HCEC 1CT (cell line): ENCODE data around the gene SH2B3.
A peak's percentile ranks its signal among the peaks of the same experiment; 100 is the strongest.
"Not testable (repeated sequence)": the region's sequence is repeated elsewhere in the genome, so short reads cannot be mapped to it uniquely, and the experiment has no call there.

ENCODE experiments used
- DNase-seq: peaks from one replicate; pipeline ENCODE4 v3.0.0-alpha.2; 2017

SH2B3 gene

GRCh38 chr12:111387747-111388323 is 17.9 kb upstream of the SH2B3 start:
- no peak for DNase-seq

- DNase-seq: no peak
Observed at GRCh38 chr12:111389635-111390034, 16.1 kb upstream of the SH2B3 start.

- no peak for DNase-seq
Observed at GRCh38 chr12:111390910-111391309, 14.8 kb upstream of the SH2B3 start.

- no peak for DNase-seq
Observed at GRCh38 chr12:111393700-111394300, 11.9 kb upstream of the SH2B3 start.

- no peak for DNase-seq
Observed at GRCh38 chr12:111394480-111394879, 11.2 kb upstream of the SH2B3 start.

GRCh38 chr12:111395336-111396187 is 10.2 kb upstream of the SH2B3 start:
- no peak for DNase-seq

GRCh38 chr12:111396271-111396670 is 9.5 kb upstream of the SH2B3 start:
- DNase-seq: not testable (repeated sequence)

- peak; percentile 91 for DNase-seq
Observed at GRCh38 chr12:111396726-111397445, 8.8 kb upstream of the SH2B3 start.

- DNase-seq: no peak
Observed at GRCh38 chr12:111398530-111398929, 7.2 kb upstream of the SH2B3 start.

- not testable (repeated sequence) for DNase-seq
Observed at GRCh38 chr12:111399741-111400404, 5.8 kb upstream of the SH2B3 start.

- no peak for DNase-seq
Observed at GRCh38 chr12:111401167-111401605, 4.5 kb upstream of the SH2B3 start.

GRCh38 chr12:111402490-111402824 is 3.3 kb upstream of the SH2B3 start:
- DNase-seq: not testable (repeated sequence)

- peak; percentile 33 for DNase-seq
Observed at GRCh38 chr12:111404362-111405148, 1.2 kb upstream of the SH2B3 start.

- peak; percentile 94 for DNase-seq
Observed at GRCh38 chr12:111405149-111405858, 419 bp upstream of the SH2B3 start.

GRCh38 chr12:111406474-111407376 is 1.0 kb downstream of the SH2B3 start:
- no peak for DNase-seq

GRCh38 chr12:111407377-111408115 is 1.8 kb downstream of the SH2B3 start:
- no peak for DNase-seq

- peak; percentile 18 for DNase-seq
Observed at GRCh38 chr12:111408116-111408440, 2.4 kb downstream of the SH2B3 start.

GRCh38 chr12:111408686-111409402 is 3.1 kb downstream of the SH2B3 start:
- no peak for DNase-seq

- DNase-seq: peak; percentile 46
Observed at GRCh38 chr12:111409403-111409779, 3.7 kb downstream of the SH2B3 start.
